GM06990 (cell line): Measurements from ENCODE around the gene OR7A10.
"Not testable (repeated sequence)": the region's sequence is repeated elsewhere in the genome, so short reads cannot be mapped to it uniquely, and the experiment has no call there.

ENCODE experiments used
- DNase-seq: peaks from one replicate; pipeline ENCODE4 v3.0.0-alpha.2; 2011; ENCODE audit not compliant: insufficient read length; ENCODE audit errors: extremely low read depth
- H3K27me3 ChIP-seq: replicated peaks from 2 replicates; pipeline ENCODE4 v1.6.0; 2011; ENCODE audit warnings: low read length; ENCODE audit not compliant: control insufficient read depth, insufficient read depth
- H3K36me3 ChIP-seq: 2 replicates; pipeline ENCODE4 v1.5.1; 2011; ENCODE audit warnings: low read length; ENCODE audit not compliant: control insufficient read depth, insufficient read depth
- H3K4me3 ChIP-seq: replicated peaks from 2 replicates; pipeline ENCODE4 v1.5.1; 2011; ENCODE audit warnings: low read depth, mild to moderate bottlenecking, control low read depth, low read length
- TF ChIP-seq, protein P1 (sequence below): IDR thresholded peaks from 2 replicates; pipeline ENCODE4 v1.5.1; 2011; ENCODE audit warnings: low read length, control low read depth, mild to moderate bottlenecking, inconsistent platforms; ENCODE audit not compliant: insufficient read depth, poor library complexity, severe bottlenecking

OR7A10 gene

DNA sequence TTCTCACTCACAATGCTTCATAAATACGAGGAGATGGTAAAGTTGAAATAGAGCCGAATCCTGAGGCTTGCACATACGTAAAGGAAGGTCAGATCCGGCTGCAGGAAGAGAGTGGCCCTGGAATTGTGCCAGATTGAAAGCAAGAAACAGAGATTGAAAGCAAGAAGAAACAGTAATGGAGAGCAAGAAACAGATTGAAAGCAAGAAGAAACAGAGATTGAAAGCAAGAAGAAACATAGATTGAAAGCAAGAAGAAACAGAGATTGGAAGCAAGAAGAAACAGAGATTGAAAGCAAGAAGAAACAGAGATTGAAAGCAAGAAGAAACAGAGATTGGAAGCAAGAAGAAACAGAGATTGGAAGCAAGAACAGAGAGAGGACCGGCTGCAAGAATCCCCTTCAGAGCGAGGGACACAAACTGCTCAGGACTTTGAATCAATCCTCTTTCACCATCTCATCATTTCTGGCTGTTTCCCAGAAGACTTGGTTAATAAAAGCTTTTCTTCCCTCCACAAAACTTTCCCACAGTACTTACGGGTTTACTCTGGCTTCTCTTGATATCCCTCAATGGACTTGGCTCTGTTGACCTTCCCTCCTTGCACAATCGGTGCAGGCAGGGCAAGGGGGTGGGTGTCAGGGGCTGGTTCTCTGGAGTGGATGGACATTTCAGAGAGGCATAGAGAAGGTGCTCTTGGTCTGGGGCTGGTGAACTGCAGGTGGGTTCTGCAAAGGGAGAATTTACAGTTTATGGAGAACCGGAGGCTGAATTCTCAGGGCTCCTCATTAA is 39.3 kb downstream of the OR7A10 start:
- no peak for DNase-seq
- TF ChIP-seq, protein P1, sequence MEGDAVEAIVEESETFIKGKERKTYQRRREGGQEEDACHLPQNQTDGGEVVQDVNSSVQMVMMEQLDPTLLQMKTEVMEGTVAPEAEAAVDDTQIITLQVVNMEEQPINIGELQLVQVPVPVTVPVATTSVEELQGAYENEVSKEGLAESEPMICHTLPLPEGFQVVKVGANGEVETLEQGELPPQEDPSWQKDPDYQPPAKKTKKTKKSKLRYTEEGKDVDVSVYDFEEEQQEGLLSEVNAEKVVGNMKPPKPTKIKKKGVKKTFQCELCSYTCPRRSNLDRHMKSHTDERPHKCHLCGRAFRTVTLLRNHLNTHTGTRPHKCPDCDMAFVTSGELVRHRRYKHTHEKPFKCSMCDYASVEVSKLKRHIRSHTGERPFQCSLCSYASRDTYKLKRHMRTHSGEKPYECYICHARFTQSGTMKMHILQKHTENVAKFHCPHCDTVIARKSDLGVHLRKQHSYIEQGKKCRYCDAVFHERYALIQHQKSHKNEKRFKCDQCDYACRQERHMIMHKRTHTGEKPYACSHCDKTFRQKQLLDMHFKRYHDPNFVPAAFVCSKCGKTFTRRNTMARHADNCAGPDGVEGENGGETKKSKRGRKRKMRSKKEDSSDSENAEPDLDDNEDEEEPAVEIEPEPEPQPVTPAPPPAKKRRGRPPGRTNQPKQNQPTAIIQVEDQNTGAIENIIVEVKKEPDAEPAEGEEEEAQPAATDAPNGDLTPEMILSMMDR = no peak
- no peak overlapping the region for H3K4me3 ChIP-seq
- no peaks in the 10 kb centered on the region for H3K36me3 ChIP-seq
- no peaks in the 10 kb centered on the region; the same call in 1 of the 2 replicates for H3K27me3 ChIP-seq

DNA sequence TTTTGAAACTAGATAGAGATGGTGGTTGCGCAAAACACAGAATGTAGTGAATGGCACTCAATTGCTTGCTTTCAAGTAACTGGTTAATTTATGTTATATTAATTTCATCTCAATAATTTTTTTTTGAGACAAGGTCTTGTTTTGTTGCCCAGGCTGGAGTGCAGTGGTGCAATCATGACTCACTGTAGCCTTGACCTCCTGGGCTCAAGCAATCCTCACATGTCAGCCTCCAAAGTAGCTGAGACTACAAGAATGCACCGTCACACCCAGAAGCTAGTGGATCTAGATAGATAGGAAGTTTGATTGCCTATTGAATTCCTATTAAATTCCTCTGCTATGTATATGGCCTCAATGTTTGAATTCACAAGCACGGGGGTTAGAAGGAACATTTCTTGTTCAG is 44.0 kb downstream of the OR7A10 start:
- TF ChIP-seq, protein P1 = no peak
- DNase-seq = no peak
- H3K27me3 ChIP-seq = no peaks in the 10 kb centered on the region; the same call in none of the 2 replicates
- no peak overlapping the region for H3K4me3 ChIP-seq
- no peaks in the 10 kb centered on the region for H3K36me3 ChIP-seq

DNA sequence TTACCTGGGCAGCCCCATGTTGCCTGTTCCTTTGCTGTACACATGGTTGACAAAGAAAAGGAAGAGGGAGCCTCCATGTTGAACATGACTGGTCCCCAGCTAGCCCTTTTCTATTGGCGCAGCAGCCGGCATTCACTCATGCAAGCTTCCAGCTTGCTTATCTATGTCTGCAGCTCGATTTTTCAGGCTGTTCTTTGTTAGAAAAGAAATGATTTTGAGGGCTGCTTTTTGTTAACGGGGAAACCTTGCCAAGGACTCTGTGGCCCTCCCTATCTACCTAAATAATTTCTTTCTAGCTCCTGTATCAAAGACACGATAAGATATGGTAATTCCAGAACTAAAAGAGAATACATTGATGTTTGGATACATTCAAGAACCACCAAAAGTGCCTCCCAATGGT is 50.0 kb downstream of the OR7A10 start:
- Histone ChIP-seq H3K27me3 (no peaks in the 10 kb centered on the region; the same call in 1 of the 2 replicates), H3K36me3 (no peaks in the 10 kb centered on the region), H3K4me3 (no peak overlapping the region)
- TF ChIP-seq, protein P1 = no peak
- no peak for DNase-seq

DNA sequence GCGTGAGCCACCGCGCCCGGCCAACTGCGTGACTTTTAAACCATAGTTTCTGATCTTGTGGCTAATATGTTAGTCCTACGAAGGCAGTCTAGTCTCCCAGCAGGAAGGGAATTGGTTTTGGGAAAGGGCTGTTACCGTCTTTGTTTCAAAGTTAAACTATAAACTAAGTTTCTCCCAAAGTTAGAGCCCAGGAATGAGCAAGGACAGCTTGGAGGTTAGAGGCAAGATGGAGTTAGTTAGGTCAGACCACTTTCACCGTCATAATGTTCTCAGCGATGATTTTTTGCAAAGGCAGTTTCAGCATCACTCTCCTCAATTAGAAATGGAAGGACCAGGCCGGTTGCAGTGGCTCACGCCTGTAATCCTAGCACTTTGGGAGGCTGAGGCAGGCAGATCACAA is 52.7 kb downstream of the OR7A10 start:
- no peak for DNase-seq
- Histone ChIP-seq H3K27me3 (no peaks in the 10 kb centered on the region; the same call in 1 of the 2 replicates), H3K36me3 (no peaks in the 10 kb centered on the region), H3K4me3 (no peak overlapping the region)
- TF ChIP-seq, protein P1 = no peak

DNA sequence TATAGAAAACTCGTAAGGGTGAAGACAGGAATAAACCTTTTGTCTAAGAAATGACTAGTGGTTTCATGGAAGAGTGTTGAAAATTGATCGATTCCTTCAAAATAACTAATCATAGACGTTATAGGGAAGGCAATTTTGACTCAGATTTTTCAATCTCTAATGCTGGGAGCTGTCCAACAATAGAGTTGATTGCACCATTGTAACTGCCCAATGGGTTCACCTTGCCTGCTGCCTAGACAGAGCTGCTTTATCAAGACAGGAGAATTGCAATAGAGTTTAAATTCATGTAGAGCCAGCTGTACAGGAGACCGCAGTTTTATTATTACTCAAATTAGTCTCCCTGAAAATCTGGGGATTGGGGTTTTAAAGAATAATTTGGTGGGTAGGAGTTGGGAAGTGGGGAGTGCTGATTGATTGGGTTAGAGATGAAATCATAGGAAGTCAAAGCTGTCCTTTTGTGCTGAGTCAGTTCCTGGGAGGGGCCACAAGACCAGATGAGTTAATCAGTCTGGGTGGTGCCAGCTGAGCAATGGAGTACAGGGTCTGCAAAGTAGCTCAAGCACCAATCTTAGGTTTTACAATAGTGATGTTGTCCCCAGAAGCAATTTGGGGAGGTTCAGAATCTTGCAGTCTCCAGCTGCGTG is 53.5 kb downstream of the OR7A10 start:
- DNase-seq = no peak
- TF ChIP-seq, protein P1 = no peak
- no peak overlapping the region for H3K4me3 ChIP-seq
- H3K36me3 ChIP-seq = no peaks in the 10 kb centered on the region
- H3K27me3 ChIP-seq = no peaks in the 10 kb centered on the region; the same call in 1 of the 2 replicates

DNA sequence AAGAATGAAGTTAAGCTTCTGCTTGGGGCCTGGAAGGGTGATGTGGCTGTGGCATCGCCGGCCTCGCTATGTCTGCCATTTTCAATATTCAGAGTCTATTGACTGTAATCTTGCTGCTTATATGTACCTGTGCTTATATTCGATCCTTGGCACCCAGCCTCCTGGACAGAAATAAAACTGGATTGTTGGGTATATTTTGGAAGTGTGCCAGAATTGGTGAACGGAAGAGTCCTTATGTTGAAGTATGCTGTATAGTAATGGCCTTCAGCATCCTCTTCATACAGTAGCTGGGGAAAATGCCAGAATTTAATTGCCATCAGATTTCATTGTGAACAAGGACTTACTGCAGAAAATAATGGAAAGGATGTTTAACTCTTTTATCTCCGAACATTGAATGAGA is 56.5 kb downstream of the OR7A10 start:
- not testable (repeated sequence) for H3K27me3 ChIP-seq, DNase-seq, H3K4me3 ChIP-seq, H3K36me3 ChIP-seq
